ENCODE data around the gene PRDX6. TPM values are rescaled to one million over a fixed set of nuclear protein-coding genes. Genes with fewer than 3 reads are reported as not detected.

Gene PRDX6, protein sequence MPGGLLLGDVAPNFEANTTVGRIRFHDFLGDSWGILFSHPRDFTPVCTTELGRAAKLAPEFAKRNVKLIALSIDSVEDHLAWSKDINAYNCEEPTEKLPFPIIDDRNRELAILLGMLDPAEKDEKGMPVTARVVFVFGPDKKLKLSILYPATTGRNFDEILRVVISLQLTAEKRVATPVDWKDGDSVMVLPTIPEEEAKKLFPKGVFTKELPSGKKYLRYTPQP
- total RNA-seq (100 to 1,000 TPM; 251 to 263 TPM), polyA plus RNA-seq (ENCODE audit: insufficient read length in 6 of 6) (100 to 1,000 TPM; 236 to 279 (median 258) TPM)
- long read RNA-seq, donor 1, transcript PRDX6-201 (5 exons, 1,751 nt) = major isoform, 174 of 298 reads
- long read RNA-seq, donor 1, transcript PRDX6-203 (4 exons, 859 nt) = minor isoform, 10 of 298 reads
- long read RNA-seq, donor 1, partial matches to known transcripts = 98 of 298 reads
- long read RNA-seq, donor 1, other reads (novel, unspliced or antisense) = 13 of 298 reads
- long read RNA-seq, donor 2, transcript PRDX6-203 (4 exons, 859 nt) = minor isoform, 16 of 303 reads
- long read RNA-seq, donor 2, transcript PRDX6-201 (5 exons, 1,751 nt) = major isoform, 120 of 303 reads
- long read RNA-seq, donor 2, partial matches to known transcripts = 156 of 303 reads
- long read RNA-seq, donor 2, other reads (novel, unspliced or antisense) = 9 of 303 reads
- long read RNA-seq, donor 3, transcript PRDX6-201 (5 exons, 1,751 nt) = major isoform, 100 of 143 reads
- long read RNA-seq, donor 3, transcript PRDX6-203 (4 exons, 859 nt) = minor isoform, 9 of 143 reads
- long read RNA-seq, donor 3, partial matches to known transcripts = 26 of 143 reads
- long read RNA-seq, donor 3, other reads (novel, unspliced or antisense) = 5 of 143 reads
- long read RNA-seq, donor 4, transcript PRDX6-201 (5 exons, 1,751 nt) = major isoform, 325 of 341 reads
- long read RNA-seq, donor 4, partial matches to known transcripts = 5 of 341 reads
- long read RNA-seq, donor 4, other reads (novel, unspliced or antisense) = 10 of 341 reads
- long read RNA-seq, donor 5, transcript PRDX6-201 (5 exons, 1,751 nt) = major isoform, 116 of 179 reads
- long read RNA-seq, donor 5, transcript PRDX6-203 (4 exons, 859 nt) = minor isoform, 8 of 179 reads
- long read RNA-seq, donor 5, partial matches to known transcripts = 51 of 179 reads
- long read RNA-seq, donor 5, other reads (novel, unspliced or antisense) = 0 of 179 reads
- long read RNA-seq, donor 6, transcript PRDX6-203 (4 exons, 859 nt) = minor isoform, 5 of 150 reads
- long read RNA-seq, donor 6, transcript PRDX6-202 (2 exons, 809 nt) = minor isoform, 5 of 150 reads
- long read RNA-seq, donor 6, transcript PRDX6-201 (5 exons, 1,751 nt) = major isoform, 116 of 150 reads
- long read RNA-seq, donor 6, partial matches to known transcripts = 24 of 150 reads
- long read RNA-seq, donor 6, other reads (novel, unspliced or antisense) = 0 of 150 reads
- long read RNA-seq, donor 7, transcript PRDX6-201 (5 exons, 1,751 nt) = major isoform, 45 of 57 reads
- long read RNA-seq, donor 7, partial matches to known transcripts = 9 of 57 reads
- long read RNA-seq, donor 7, other reads (novel, unspliced or antisense) = 0 of 57 reads
- long read RNA-seq, donor 8, transcript PRDX6-201 (5 exons, 1,751 nt) = major isoform, 82 of 109 reads
- long read RNA-seq, donor 8, partial matches to known transcripts = 24 of 109 reads
- long read RNA-seq, donor 8, other reads (novel, unspliced or antisense) = 0 of 109 reads
- long read RNA-seq, donor 9 = 0 reads
- long read RNA-seq, donor 10, transcript PRDX6-201 (5 exons, 1,751 nt) = major isoform, 327 of 348 reads
- long read RNA-seq, donor 10, partial matches to known transcripts = 0 of 348 reads
- long read RNA-seq, donor 10, other reads (novel, unspliced or antisense) = 20 of 348 reads
- long read RNA-seq, donor 11, transcript PRDX6-201 (5 exons, 1,751 nt) = major isoform, 79 of 116 reads
- long read RNA-seq, donor 11, partial matches to known transcripts = 31 of 116 reads
- long read RNA-seq, donor 11, other reads (novel, unspliced or antisense) = 0 of 116 reads
- long read RNA-seq, donor 12, transcript PRDX6-201 (5 exons, 1,751 nt) = major isoform, 72 of 113 reads
- long read RNA-seq, donor 12, partial matches to known transcripts = 30 of 113 reads
- long read RNA-seq, donor 12, other reads (novel, unspliced or antisense) = 7 of 113 reads

DNA sequence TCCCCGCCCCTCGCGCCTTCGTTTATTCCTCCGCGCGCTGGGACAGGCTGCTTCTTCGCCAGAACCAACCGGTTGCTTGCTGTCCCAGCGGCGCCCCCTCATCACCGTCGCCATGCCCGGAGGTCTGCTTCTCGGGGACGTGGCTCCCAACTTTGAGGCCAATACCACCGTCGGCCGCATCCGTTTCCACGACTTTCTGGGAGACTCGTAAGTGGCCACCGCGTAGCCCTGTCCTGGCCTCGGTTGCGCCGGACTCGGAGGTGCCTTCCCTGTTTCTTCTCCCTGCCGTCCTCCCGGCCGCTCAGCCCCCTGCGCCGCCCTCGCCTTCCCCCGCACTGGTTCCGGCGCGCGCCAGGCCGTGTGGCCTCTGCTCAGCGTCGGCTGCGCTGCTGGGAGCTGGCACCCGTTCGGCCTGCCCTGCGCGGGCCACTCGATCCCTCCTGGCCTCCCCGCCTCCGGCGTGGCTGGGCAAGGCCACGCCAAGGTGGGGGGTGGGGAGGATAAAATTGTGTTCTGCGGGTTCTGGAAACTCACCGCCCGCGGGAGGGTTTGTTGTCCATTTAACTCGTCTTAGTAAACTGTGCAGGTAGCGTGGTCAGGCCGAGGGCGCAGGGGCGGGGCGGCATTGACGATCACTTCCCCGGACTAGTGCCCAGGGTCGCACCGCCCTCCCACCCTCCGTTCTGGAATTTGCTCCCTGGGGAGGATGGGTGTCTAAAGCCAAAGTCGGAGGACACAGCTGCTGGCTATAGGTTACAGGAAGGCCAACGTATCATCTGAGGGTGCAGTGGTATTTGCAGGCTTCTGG lies at the start of gene PRDX6:
TSS of gene PRDX6 (plus strand) at position 50 of the 808 bp plus-strand sequence. CDS start at position 113, 63 bp downstream.
- peak within 1 kb of the TSS; percentile 99 to 100 for H3K27ac ChIP-seq
- H3K36me3 ChIP-seq = peaks cover 0 to 23% of the 10 kb centered on the region in 2 donors
- H3K9me3 ChIP-seq = no peaks in the 10 kb centered on the region
- DNase-seq (peak; percentile 88 to 93 (median 92)), ATAC-seq (peak; percentile 59)
- no peaks in the 10 kb centered on the region for H3K27me3 ChIP-seq
- H3K4me1 ChIP-seq = peaks cover 16 to 61% of the 10 kb centered on the region in 2 donors
- H3K4me3 ChIP-seq = peak within 1 kb of the TSS; percentile 71 to 89
- intact Hi-C loops (cut with DNase I) = no loop called here
- TF ChIP-seq, protein P1, sequence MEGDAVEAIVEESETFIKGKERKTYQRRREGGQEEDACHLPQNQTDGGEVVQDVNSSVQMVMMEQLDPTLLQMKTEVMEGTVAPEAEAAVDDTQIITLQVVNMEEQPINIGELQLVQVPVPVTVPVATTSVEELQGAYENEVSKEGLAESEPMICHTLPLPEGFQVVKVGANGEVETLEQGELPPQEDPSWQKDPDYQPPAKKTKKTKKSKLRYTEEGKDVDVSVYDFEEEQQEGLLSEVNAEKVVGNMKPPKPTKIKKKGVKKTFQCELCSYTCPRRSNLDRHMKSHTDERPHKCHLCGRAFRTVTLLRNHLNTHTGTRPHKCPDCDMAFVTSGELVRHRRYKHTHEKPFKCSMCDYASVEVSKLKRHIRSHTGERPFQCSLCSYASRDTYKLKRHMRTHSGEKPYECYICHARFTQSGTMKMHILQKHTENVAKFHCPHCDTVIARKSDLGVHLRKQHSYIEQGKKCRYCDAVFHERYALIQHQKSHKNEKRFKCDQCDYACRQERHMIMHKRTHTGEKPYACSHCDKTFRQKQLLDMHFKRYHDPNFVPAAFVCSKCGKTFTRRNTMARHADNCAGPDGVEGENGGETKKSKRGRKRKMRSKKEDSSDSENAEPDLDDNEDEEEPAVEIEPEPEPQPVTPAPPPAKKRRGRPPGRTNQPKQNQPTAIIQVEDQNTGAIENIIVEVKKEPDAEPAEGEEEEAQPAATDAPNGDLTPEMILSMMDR (IDR thresholded peaks at IDR 0.05) = no peak

DNA sequence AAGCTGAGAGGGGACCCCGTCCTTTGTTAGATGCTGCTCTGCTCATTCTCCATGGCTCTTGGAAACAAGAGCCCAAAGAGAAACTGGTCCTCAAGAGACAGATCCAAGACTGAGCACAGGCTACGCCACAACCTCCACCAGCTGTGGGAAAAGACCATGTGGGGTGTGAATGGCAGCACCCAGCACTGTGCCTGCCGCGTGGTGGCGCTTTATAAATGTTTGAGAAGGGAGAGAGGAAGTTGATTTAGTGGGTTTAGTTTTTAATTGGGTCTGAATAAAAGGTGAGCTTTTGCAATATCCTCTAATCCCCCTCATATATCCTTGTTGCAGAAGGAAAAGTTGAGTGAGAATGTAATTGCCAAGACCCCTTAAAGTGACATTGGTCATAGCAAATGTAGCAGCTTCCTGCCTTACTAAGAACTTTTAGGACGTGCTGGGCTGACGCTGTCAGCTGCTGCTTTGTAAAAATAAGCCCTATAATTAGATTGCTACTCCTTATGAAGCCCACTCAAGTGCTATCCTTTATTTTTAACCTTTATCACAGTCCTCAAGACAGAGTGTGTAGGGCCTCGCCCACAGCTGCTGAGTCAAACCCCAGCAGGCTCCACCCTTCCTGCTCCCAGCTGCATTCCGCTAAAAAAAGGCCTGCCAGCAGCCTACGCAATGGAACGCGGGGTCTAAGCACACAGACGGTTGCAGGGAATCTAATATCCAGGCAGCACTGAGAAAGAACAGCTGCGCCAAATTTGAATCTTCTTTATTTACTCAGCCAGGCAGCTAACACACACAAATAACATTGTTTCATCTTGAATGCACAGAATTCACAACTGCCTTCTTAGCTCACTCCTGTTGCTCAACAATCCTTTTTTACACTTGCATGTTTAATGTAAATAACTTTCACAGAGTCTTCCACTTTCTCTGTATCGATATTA lies 47.4 kb upstream of the PRDX6 start:
- H3K27me3 ChIP-seq = no peaks in the 10 kb centered on the region
- ATAC-seq (peak; percentile 96), DNase-seq (peak; percentile 89 to 97 (median 94))
- no peaks in the 10 kb centered on the region for H3K9me3 ChIP-seq
- H3K4me1 ChIP-seq = peaks cover 22 to 30% of the 10 kb centered on the region in 2 donors
- intact Hi-C loops (cut with DNase I) = no loop called here
- H3K36me3 ChIP-seq = no peaks in the 10 kb centered on the region
- H3K4me3 ChIP-seq = peak overlapping the region in 1 of 2 donors; percentile 4
- TF ChIP-seq, protein P1 (IDR thresholded peaks at IDR 0.05) = peak in 1 of 2 donors; percentile 52
- H3K27ac ChIP-seq = peak overlapping the region; percentile 86 to 87

GRCh38 chr1:173430677-173431303 lies 46.3 kb upstream of the PRDX6 start:
- H3K9me3 ChIP-seq = no peaks in the 10 kb centered on the region
- H3K4me1 ChIP-seq = peaks cover 22 to 30% of the 10 kb centered on the region in 2 donors
- no peaks in the 10 kb centered on the region for H3K36me3 ChIP-seq
- H3K4me3 ChIP-seq = no peak overlapping the region
- intact Hi-C loops (cut with DNase I) = no loop called here
- H3K27ac ChIP-seq = peak overlapping the region; percentile 86 to 87
- no peaks in the 10 kb centered on the region for H3K27me3 ChIP-seq
- TF ChIP-seq, protein P1 (IDR thresholded peaks at IDR 0.05) = no peak
- ATAC-seq (no peak), DNase-seq (no peak)

All from left lung (tissue), 14 donors.